ENCODE measurements around the gene RENBP. TPM values are rescaled to one million over a fixed set of nuclear protein-coding genes. Genes with fewer than 3 reads are reported as not detected.

RENBP gene
- total and polyA plus RNA-seq, 11 donors: 5.1 to 35.5 (median 9.9) TPM

DNA sequence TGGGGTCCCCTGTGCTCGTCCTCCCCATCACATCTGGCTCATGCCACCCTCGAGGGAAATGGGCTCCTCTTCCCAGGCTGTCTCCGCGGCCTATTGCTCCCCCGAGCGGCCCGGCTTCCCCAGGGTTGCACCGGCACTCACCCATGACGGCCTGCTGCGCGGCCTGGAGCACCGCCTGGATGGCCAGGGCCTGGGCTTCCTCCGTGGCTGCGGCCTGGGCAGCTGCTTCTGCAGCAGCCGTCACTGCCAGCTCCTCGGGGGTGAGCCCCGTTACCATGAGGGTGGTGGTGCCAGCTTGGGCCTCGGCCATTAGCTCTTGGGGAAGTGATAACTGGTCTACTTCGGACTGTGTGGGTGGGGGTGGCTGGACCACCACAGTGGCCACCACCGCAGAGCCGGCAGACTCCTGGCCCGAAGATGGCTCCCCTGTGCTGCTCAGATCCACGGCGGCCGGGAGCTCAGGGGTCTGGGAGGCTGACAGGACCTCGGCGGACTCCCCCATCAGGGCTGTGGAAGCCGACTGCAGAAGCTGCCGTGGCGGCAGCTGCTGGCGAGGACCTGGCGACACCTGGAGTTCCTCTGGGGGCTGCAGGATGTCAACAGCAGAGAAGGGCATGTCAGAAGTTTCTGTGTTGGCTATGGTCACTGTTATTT is 8.1 kb upstream of the RENBP start:
- intact Hi-C loops (cut with DNase I): loop anchor here in 9 of 10 donors (1.0 to 10.0 kb wide), 5 partner anchors 188 to 994 kb away; partner anchors contain the start of gene PLXNB3 (in 9 of the 9)
- ATAC-seq (no peak), DNase-seq (no peak)
- no peaks in the 10 kb centered on the region for H3K27me3 ChIP-seq
- peaks cover 0 to 33% (median 8%) of the 10 kb centered on the region in 12 donors for H3K4me1 ChIP-seq
- H3K9me3 ChIP-seq: no peaks in the 10 kb centered on the region
- no peak for TF ChIP-seq POLR2A (IDR thresholded peaks at IDR 0.05)
- TF ChIP-seq, protein P1, sequence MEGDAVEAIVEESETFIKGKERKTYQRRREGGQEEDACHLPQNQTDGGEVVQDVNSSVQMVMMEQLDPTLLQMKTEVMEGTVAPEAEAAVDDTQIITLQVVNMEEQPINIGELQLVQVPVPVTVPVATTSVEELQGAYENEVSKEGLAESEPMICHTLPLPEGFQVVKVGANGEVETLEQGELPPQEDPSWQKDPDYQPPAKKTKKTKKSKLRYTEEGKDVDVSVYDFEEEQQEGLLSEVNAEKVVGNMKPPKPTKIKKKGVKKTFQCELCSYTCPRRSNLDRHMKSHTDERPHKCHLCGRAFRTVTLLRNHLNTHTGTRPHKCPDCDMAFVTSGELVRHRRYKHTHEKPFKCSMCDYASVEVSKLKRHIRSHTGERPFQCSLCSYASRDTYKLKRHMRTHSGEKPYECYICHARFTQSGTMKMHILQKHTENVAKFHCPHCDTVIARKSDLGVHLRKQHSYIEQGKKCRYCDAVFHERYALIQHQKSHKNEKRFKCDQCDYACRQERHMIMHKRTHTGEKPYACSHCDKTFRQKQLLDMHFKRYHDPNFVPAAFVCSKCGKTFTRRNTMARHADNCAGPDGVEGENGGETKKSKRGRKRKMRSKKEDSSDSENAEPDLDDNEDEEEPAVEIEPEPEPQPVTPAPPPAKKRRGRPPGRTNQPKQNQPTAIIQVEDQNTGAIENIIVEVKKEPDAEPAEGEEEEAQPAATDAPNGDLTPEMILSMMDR (IDR thresholded peaks at IDR 0.05): no peak
- WGBS, 4 donors: 89 to 94% (median 89%) methylated on average over 30 to 32 of the region's 32 CpGs
- no peak overlapping the region for H3K4me3 ChIP-seq
- H3K36me3 ChIP-seq: peaks cover 0 to 87% (median 63%) of the 10 kb centered on the region in 9 donors
- H3K27ac ChIP-seq: peak overlapping the region in 6 of 12 donors; percentile 32 to 86 (median 48)

- peaks cover 0 to 40% (median 9%) of the 10 kb centered on the region in 12 donors for H3K4me1 ChIP-seq
- H3K27ac ChIP-seq: peak overlapping the region in 1 of 12 donors; percentile 86
- no peaks in the 10 kb centered on the region for H3K9me3 ChIP-seq
- DNase-seq: no peak
- 92 to 95% (median 93%) methylated on average over 15 to 28 of the region's 28 CpGs for WGBS, 4 donors
- no peak for TF ChIP-seq POLR2A (IDR thresholded peaks at IDR 0.05)
- TF ChIP-seq, protein P1 (IDR thresholded peaks at IDR 0.05): no peak
- intact Hi-C loops (cut with DNase I): loop anchor here in 9 of 10 donors (2.0 to 10.0 kb wide), 4 partner anchors 187 to 993 kb away; partner anchors contain the start of gene PLXNB3 (in 8 of the 9)
- H3K4me3 ChIP-seq: no peak overlapping the region
- no peak for ATAC-seq
- peaks cover 0 to 80% (median 57%) of the 10 kb centered on the region in 9 donors for H3K36me3 ChIP-seq
- no peaks in the 10 kb centered on the region for H3K27me3 ChIP-seq
Measured at GRCh38 chrX:153951683-153952372, 7.4 kb upstream of the RENBP start.

GRCh38 chrX:153950127-153950526 is 5.7 kb upstream of the RENBP start:
- 82 to 93% (median 88%) methylated on average over 19 of the region's 19 CpGs for WGBS, 4 donors
- Histone ChIP-seq H3K4me3 (no peak overlapping the region), H3K4me1 (peaks cover 0 to 40% (median 9%) of the 10 kb centered on the region in 12 donors), H3K9me3 (no peaks in the 10 kb centered on the region), H3K27me3 (peaks cover 0 to under 1% (median 0%) of the 10 kb centered on the region in 9 donors), H3K36me3 (peaks cover 0 to 63% (median 49%) of the 10 kb centered on the region in 9 donors), H3K27ac (peak overlapping the region in 5 of 12 donors; percentile 66 to 86 (median 72))
- intact Hi-C loops (cut with DNase I): loop anchor here in 6 of 10 donors (5.0 to 10.0 kb wide), 2 partner anchors 188 to 415 kb away; partner anchors contain the start of gene PLXNB3 (in 5 of the 6)
- ATAC-seq: no peak
- TF ChIP-seq, protein P1 (IDR thresholded peaks at IDR 0.05): no peak
- TF ChIP-seq POLR2A (IDR thresholded peaks at IDR 0.05): no peak
- no peak for DNase-seq
